Astrocyte (in vitro differentiated cells and primary cell): Measurements from ENCODE around the gene IPO11. TPM values are rescaled to one million over a fixed set of nuclear protein-coding genes. Genes with fewer than 3 reads are reported as not detected.

Source experiments
- DNase-seq: peaks from one replicate; pipeline ENCODE4 v3.0.0-alpha.2; 2010; ENCODE audit warnings: low read depth
- FAIRE-seq: peaks from 2 replicates; lab custom pipeline; 2011; peaks lifted over from hg19 to GRCh38; lab: Jason Lieb, UNC
- H2AFZ ChIP-seq: 2 replicates; pipeline ENCODE4 v1.6.0; 2012; ENCODE audit warnings: low read depth, low read length, inconsistent platforms
- H3K27ac ChIP-seq: 2 replicates; pipeline ENCODE4 v1.5.1; 2011; ENCODE audit warnings: low read depth, low read length, inconsistent platforms
- H3K27me3 ChIP-seq: 2 replicates; pipeline ENCODE4 v1.6.0; 2011; ENCODE audit warnings: low read length, inconsistent platforms; ENCODE audit not compliant: insufficient read depth
- H3K36me3 ChIP-seq: 2 replicates; pipeline ENCODE4 v1.5.1; 2011; ENCODE audit warnings: low read length, inconsistent platforms; ENCODE audit not compliant: insufficient read depth
- H3K4me1 ChIP-seq: 2 replicates; pipeline ENCODE4 v1.5.1; 2011; ENCODE audit warnings: low read length, inconsistent platforms; ENCODE audit not compliant: insufficient read depth
- H3K4me2 ChIP-seq: 2 replicates; pipeline ENCODE4 v1.6.0; 2012; ENCODE audit warnings: low read length, inconsistent platforms
- H3K4me3 ChIP-seq: 2 replicates; pipeline ENCODE4 v1.5.1; 2011; ENCODE audit warnings: low read depth, mild to moderate bottlenecking, low read length, inconsistent platforms; ENCODE audit not compliant: insufficient read depth
- H3K79me2 ChIP-seq: 2 replicates; pipeline ENCODE4 v1.6.0; 2012; ENCODE audit warnings: mild to moderate bottlenecking, low read length, inconsistent platforms; ENCODE audit not compliant: insufficient read depth
- H3K9ac ChIP-seq: 2 replicates; pipeline ENCODE4 v1.6.0; 2012; ENCODE audit warnings: mild to moderate bottlenecking, low read length, inconsistent platforms
- H3K9me3 ChIP-seq: 2 replicates; pipeline ENCODE4 v1.5.1; 2012; ENCODE audit warnings: low read depth, mild to moderate bottlenecking, low read length, inconsistent platforms; ENCODE audit not compliant: insufficient read depth
- H4K20me1 ChIP-seq: 2 replicates; pipeline ENCODE4 v1.6.0; 2012; ENCODE audit warnings: low read length, inconsistent platforms; ENCODE audit not compliant: insufficient read depth
- H3K27ac Mint-ChIP-seq: one replicate; pipeline ENCODE4 v1.8.0; 2021; ENCODE audit warnings: mild to moderate bottlenecking, mixed read lengths; ENCODE audit not compliant: unreplicated experiment
- H3K27me3 Mint-ChIP-seq: one replicate; pipeline ENCODE4 v1.8.0; 2021; ENCODE audit warnings: low read depth, mixed read lengths; ENCODE audit not compliant: unreplicated experiment
- H3K36me3 Mint-ChIP-seq: one replicate; pipeline ENCODE4 v1.8.0; 2021; ENCODE audit warnings: low read depth, mixed read lengths; ENCODE audit not compliant: unreplicated experiment
- H3K4me1 Mint-ChIP-seq: one replicate; pipeline ENCODE4 v1.8.0; 2021; ENCODE audit warnings: low read depth, mixed read lengths; ENCODE audit not compliant: unreplicated experiment
- H3K4me3 Mint-ChIP-seq: one replicate; pipeline ENCODE4 v1.8.0; 2021; ENCODE audit warnings: mild to moderate bottlenecking, moderate library complexity, mixed read lengths; ENCODE audit not compliant: unreplicated experiment
- H3K9me3 Mint-ChIP-seq: one replicate; pipeline ENCODE4 v1.8.0; 2021; ENCODE audit warnings: mild to moderate bottlenecking, mixed read lengths; ENCODE audit not compliant: unreplicated experiment
- CTCF ChIP-seq: IDR thresholded peaks from 2 replicates; pipeline ENCODE4 v1.5.1; 2011; ENCODE audit warnings: low read depth, mild to moderate bottlenecking, inconsistent platforms, low read length, moderate library complexity; ENCODE audit not compliant: insufficient read depth
- EZH2 ChIP-seq: IDR thresholded peaks from 2 replicates; pipeline ENCODE4 v1.6.1; 2012; ENCODE audit warnings: mild to moderate bottlenecking, low read length, inconsistent platforms; ENCODE audit not compliant: insufficient read depth
- total RNA-seq: library from RNA; stranded (reverse); gene quantifications from 2 replicates; pipeline ENCODE4 v1.2.1, GENCODE V29; 2021

The IPO11 gene
- total RNA-seq, 1 donor from 2014 or later, result 31.7 TPM

GRCh38 chr5:62494772-62495171, 82.2 kb downstream of the IPO11 start:
- TF ChIP-seq EZH2 (no peak), CTCF (no peak)
- Mint-ChIP-seq H3K36me3 (no peaks in the 10 kb centered on the region), H3K4me3 (no peak overlapping the region), H3K27me3 (no peaks in the 10 kb centered on the region), H3K27ac (no peak overlapping the region), H3K4me1 (no peaks in the 10 kb centered on the region), H3K9me3 (no peaks in the 10 kb centered on the region)
- Histone ChIP-seq H3K79me2 (no peaks in the 10 kb centered on the region), H2AFZ (no peak overlapping the region), H4K20me1 (no peaks in the 10 kb centered on the region), H3K27ac (no peak overlapping the region), H3K4me1 (no peaks in the 10 kb centered on the region), H3K36me3 (peaks cover 7% of the 10 kb centered on the region), H3K27me3 (no peaks in the 10 kb centered on the region), H3K4me3 (no peak overlapping the region), H3K9ac (no peak overlapping the region), H3K9me3 (no peaks in the 10 kb centered on the region), H3K4me2 (no peak overlapping the region)
- FAIRE-seq (no peak), DNase-seq (no peak)

- Histone ChIP-seq H2AFZ (no peak overlapping the region), H3K9me3 (no peaks in the 10 kb centered on the region), H3K9ac (no peak overlapping the region), H3K4me2 (no peak overlapping the region), H3K27ac (no peak overlapping the region), H4K20me1 (no peaks in the 10 kb centered on the region), H3K79me2 (no peaks in the 10 kb centered on the region), H3K4me3 (no peak overlapping the region), H3K4me1 (no peaks in the 10 kb centered on the region), H3K27me3 (no peaks in the 10 kb centered on the region), H3K36me3 (peaks cover 3% of the 10 kb centered on the region)
- Mint-ChIP-seq H3K27me3 (no peaks in the 10 kb centered on the region), H3K9me3 (no peaks in the 10 kb centered on the region), H3K27ac (no peak overlapping the region), H3K4me3 (no peak overlapping the region), H3K4me1 (no peaks in the 10 kb centered on the region), H3K36me3 (no peaks in the 10 kb centered on the region)
- TF ChIP-seq CTCF, result no peak
- no peak for TF ChIP-seq EZH2
- FAIRE-seq (no peak), DNase-seq (no peak)
Measured at GRCh38 chr5:62496876-62497275, 84.3 kb downstream of the IPO11 start.

- no peaks in the 10 kb centered on the region for H3K9me3 ChIP-seq
- FAIRE-seq (no peak), DNase-seq (no peak)
- no peak overlapping the region for H3K27ac ChIP-seq
- H3K4me3 Mint-ChIP-seq, result no peak overlapping the region
- no peaks in the 10 kb centered on the region for H3K27me3 Mint-ChIP-seq
- H3K79me2 ChIP-seq, result no peaks in the 10 kb centered on the region
- H3K9ac ChIP-seq, result no peak overlapping the region
- no peak overlapping the region for H3K4me3 ChIP-seq
- no peaks in the 10 kb centered on the region for H3K4me1 Mint-ChIP-seq
- TF ChIP-seq CTCF, result no peak
- no peak for TF ChIP-seq EZH2
- peaks cover 3% of the 10 kb centered on the region for H3K36me3 ChIP-seq
- H3K27ac Mint-ChIP-seq, result no peak overlapping the region
- no peaks in the 10 kb centered on the region for H3K36me3 Mint-ChIP-seq
- H2AFZ ChIP-seq, result no peak overlapping the region
- no peaks in the 10 kb centered on the region for H3K9me3 Mint-ChIP-seq
- H4K20me1 ChIP-seq, result no peaks in the 10 kb centered on the region
- H3K4me1 ChIP-seq, result no peaks in the 10 kb centered on the region
- no peak overlapping the region for H3K4me2 ChIP-seq
- no peaks in the 10 kb centered on the region for H3K27me3 ChIP-seq
Measured at GRCh38 chr5:62498961-62499360, 86.4 kb downstream of the IPO11 start.
